ENCODE data around the gene WNT7A.

Gene WNT7A

DNA sequence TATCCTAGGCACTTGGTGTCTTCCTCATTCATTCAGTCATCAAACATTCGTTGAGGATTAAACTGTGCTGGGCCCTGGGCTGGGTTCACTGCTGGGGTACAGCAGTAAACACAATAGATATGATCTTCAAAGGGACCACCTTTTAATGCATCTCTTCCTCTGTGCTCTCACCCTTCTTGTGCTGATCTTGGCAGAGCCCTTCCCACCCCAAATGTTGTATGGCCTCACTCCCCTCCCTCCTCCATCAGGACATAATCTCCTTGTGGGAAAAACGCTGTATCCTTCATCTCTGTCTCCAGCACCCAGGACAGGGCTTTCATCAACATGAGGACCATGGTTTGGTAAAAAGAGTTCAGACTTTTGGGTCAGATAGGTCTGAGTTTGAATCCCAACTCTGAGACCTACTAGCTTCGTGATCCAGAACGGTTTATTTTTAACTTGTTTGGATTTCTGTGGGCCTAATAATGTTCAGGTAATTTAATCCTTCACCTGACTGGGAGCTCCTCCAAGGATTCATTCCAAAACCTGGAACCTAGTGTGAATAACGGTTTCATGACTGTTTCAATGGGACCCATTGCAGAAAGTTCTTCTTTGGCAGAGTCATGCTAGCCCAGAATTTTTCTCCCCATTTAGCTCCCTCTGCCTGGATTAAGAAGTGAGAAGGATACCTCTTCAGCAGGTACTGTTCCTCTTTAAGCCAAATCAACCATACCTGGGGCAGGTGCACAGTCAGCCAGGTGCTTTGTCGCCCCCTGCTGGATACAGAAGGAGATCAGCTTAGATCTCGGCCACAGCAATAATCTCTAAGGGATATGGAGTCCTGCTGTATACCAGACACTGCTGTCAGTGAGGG is 5.2 kb upstream of the WNT7A start:
- DNase-seq: peak; percentile 69 to 83

DNA sequence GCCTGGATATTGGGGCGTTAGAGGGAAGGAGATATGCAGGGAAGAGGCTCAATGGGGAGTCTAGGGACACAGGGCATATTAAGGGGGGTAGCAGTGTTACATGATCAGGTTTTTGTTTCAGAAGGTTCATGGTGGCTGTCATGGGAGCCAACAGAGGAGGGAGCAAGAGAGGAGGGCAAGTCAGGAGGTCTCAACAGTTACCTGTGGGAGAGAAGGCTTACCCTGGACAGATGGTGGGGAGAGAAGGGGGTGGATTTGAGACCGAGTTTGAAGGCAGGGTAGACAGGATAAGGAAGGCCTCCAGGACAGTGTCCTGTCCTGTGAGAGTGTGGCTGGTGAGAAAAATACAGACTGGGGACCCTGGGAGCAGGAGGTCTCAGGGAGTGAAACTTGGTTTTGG is 3.8 kb upstream of the WNT7A start:
- no peak for DNase-seq

DNA sequence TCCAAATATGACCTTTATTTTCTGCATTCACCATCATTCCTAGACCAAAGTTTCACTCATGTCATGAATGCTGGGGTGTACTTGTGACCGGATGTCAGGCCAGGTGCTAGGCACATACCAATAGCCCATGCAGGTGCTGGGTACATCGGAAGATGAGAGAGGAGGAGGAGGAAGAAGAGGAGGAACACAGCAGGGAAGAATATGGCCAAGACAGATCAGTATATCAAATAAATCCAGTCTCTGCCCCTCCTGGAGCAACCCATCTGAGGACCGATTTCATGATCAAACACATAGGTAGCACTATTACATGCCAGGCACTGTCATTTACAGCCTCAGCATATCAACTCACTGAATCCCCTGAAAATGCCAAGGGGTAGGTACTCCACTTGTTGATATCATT is 3.0 kb upstream of the WNT7A start:
- DNase-seq: no peak

DNA sequence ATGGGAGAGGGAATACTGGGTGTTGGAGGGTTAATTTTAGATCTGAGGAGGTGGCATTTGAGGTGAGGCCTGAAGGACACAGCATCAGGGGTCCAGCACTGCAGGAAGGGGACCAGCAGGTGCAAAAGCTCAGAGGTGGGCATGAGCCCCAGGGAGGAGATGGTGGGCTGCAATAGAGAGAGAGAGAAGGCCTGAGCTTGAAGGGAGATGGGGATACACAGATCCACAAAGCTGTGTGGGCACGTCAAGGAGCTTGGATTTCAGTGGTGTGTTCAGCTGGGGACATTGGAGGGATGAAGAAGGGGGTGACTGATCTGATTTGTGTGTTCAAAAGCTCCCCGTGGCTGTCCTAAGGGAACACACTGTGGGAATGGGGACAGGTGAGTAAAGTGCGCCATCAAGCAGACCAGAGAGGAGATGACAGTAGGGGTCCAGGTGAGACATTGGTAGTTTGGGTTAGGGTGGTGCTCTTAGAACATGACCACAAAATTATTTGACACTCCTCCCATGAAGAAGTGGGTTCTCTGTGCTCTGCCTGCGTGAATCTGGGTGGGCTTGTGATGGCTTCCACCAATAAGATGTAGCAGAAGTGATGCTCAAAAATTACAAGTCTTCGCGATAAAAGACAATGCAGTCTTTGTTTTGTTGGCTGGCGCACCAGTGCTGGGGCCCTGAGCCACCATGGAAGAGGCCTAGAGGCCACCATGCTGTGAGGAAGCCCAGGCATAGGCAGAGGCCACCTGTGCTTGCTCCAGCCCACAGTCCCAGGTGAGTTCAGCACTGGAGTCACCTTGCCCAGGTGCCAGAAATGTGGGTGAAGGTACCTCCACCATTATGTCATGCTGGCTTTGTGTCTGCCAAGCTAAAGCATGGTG is 1.9 kb upstream of the WNT7A start:
- no peak for DNase-seq

DNA sequence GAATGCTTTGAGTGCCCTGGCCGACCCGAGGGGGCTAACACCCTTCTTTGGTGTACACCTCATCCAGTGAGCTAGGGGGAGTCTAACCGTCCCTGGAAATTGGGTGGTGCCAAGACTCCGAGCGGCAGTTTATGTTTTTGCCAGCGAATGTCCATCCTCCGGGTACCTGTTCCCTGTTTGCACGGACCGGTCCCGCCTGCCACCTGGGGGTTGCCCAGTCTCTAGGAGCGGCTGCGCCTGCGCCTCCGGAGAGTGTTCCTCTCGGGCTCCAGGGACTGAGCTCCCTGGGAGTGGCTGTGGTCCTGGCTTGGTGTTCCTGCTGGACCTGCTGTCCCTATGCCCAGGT is 913 bp upstream of the WNT7A start:
- DNase-seq: no peak

DNA sequence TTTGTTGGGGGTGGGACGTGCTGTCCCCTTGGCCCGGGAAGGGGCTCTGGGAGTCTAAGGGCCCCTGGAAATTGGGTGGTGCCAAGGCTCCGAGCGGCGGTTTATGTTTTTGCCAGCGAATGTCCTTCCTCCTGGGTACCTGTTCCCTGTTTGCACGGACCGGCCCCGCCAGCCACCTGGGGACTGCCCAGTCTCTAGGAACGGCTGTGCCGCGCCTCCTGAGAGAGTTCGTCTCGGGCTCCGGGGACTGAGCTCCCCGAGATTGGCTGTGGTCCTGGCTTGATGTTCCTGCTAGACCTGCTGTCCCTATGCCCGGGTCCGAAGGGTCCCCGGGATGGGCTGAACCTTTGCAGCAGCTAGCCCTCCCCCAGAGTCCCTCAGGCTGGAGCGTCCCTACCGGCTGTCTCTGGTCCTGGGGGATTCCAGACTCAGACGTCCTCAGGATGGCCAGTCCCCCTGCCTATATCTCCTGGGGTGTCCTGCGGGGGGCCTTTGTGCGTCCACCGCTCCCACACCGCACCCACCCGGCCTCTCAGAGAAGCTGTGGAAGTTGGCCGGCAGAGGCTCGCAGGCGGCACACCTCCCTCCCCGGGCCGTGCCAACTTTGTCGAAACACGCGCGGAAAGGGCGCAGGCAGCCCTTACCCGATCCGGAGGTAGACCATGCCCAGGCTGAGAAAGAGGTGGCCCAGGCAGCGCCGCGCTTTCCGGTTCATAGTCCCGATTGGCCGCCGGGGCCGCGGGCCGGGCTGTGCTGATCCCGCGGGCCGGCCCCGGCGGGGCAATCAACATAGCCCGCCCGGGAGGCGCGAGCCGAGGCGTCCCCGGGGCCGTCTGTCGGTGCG is 547 bp downstream of the WNT7A start:
- no peak for DNase-seq

DNA sequence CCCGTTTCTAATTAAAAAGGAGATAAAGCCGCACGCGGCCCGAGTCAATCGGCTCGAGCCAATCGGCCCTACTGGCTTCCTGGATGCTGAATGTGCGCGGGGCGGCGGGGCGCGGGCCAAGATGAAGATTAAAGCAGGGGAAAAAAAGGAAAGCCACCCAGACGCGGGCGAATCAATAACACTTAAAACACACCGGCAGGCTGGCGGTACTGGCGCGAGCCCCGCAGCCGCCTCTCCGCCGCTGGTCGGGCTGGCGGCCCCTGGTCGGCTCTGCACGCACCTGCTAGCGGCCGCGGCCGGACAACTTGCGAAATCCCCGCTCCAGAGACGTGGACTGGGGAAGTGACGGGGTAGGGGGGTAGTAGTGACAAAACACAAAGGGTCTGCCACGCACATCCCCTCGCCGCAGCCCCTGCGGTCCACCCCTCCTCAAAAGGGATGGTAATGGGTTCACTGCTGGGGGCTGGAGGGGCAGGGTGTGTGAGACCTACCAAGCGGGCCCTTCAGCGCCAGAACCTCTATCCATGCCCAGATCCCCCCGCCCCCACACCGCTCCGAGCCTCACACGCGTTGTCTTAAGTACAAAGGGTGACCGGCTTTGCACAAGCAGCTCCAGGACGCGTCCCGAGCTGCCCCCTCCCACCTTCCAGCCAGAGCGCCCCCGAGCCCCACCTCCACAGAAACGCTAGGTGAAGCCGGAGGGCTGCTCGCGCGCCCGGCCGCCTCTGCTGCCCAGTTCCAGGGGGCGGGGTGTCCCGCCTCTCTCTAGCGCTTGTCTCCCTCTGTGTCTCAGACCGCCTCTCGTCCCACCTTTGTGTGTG is 1.4 kb downstream of the WNT7A start:
- DNase-seq: peak in 1 of 2 donors; percentile 12

DNA sequence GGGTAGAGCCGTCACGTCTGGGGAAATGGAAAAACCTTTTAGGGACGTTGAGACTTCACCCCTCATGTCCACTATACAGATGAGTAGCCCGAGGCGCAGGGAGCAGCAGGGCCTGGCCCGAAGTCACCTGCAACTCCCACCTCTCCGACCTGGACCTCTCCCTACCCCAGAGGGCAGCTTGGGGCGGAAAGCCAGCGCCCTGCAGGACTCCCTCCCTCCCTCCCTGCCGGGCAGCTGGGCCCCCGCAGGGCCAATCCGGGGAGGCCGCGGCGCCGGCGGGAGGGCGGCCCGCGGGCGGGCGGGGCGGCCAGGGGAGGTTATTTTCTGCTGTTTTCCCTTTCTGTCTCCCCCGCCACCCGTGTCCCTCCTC is 2.0 kb downstream of the WNT7A start:
- DNase-seq: no peak

DNA sequence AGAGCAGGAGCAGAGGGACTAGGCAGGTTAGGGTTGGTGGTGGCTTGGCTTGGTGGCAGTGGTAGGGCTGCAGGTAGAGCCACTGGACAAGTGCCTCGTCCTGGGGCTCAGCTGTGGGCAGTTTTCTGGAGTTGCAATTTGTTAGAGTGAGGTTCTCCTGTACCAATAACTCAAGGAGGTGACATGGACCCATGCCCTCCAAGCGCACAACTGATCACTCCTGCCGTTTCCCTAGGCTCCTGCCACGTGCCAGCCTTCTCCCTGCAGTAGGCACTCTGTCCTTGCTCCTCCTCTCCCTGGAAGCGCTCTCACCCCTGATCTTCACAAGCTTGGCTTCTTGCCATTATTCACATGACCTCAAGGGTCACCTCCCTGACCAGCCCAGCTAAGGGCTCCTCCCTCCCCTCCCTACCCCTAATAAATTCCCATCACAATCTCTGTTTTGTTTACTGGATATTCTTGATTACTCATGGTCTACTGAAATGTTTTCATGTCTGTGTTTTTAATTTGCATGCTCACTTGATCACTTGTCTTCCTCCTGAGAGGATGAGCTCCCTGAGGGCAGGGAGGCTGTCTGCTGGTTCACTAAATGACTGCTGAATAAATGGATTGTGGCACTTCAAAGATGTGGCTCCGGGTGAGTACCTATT is 3.3 kb downstream of the WNT7A start:
- DNase-seq: no peak

DNA sequence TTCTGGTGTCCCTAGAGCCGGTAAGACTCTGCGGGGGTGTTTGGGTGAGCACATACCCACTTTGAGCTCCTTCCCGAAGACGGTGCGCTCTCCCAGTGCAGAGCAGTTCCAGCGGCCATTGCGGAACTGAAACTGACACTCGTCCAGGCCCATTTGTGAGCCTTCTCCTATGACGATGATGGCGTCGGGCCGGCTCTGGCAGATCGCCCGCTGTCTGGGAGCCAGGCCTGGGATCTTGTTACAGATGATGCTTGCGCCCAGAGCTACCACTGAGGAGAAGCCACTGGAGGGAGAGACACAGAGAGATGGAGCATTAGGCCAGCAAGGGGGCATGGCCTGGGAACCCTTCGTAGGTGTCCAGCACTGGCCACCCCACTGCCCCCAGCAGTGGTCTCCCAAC is 5.0 kb downstream of the WNT7A start:
- no peak for DNase-seq

DNA sequence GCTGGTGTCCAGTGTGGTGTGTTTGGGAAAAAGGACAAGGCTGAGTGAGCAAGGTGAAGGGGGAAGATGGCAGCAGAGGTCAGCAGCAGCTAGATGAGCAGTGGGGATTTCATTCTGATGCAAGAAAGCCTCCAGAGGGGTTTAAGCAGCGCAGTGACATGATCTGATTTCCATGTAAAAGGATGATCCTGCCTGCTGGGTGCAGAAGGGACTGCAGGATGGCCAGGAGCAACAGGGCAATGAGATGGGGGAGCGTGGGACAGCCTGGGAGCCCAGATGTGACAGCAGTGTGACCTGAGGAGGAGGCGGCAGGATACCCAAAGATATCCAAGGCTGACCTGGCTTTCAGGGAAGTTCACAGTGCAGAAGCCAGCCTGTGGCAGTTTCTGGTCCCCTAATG is 6.1 kb downstream of the WNT7A start:
- DNase-seq: no peak

DNA sequence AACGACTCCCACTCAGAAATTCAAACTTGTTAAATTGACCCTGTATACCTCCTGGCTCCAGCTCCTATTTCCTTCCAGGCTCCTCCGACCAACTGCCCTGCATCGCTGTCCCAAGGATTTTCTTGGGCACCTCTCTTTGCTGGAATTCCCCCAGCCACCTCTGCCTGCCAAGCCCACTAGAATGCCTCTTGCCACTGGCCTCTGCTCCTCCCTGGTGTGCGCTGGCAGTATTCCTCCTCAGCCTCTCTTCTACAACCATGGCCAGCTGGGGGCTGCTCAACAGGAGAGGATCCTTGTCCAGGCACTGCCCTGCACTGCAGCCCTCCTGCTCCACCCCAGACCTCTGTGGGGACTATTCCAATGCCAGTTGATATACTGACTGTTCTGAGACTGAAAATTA is 7.4 kb downstream of the WNT7A start:
- DNase-seq: no peak

DNA sequence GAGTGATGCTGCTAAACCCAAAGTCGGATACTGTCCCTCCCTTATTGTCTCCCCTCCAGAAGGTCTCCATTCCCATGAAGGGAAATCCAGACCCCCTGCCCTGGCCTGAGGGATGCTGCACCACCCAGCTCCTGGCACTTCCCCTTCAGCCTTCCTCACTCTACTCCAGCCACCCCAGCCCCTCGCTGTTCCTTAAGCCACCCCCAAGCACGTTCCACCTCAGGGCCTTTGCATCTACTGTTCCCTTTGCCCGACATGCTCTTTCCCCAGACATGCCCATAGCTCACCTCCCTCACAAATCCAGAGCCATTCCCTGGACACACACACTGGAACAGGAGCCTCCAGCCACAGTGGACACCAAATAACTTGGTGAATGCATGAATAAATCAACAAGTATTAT is 8.1 kb downstream of the WNT7A start:
- no peak for DNase-seq

DNA sequence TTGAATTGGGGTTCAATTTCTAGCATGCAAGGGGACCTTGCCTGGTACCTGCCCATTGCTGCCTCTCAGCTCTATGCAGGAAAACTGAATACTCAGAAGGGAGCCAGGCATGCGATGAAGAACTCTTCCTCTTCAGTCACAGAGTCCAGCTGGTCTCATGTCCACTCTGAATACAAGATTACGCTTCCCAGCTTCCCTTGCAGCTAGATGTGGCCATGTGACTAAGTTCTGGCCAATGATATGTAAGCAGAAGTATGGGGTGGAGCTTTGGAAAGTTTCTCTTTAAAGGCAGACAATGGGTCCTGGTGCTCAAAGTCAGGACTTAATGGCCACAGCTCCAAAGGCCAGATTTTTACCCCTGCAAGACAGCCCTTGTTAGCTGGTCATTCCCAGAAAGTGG is 9.0 kb downstream of the WNT7A start:
- DNase-seq: no peak

DNA sequence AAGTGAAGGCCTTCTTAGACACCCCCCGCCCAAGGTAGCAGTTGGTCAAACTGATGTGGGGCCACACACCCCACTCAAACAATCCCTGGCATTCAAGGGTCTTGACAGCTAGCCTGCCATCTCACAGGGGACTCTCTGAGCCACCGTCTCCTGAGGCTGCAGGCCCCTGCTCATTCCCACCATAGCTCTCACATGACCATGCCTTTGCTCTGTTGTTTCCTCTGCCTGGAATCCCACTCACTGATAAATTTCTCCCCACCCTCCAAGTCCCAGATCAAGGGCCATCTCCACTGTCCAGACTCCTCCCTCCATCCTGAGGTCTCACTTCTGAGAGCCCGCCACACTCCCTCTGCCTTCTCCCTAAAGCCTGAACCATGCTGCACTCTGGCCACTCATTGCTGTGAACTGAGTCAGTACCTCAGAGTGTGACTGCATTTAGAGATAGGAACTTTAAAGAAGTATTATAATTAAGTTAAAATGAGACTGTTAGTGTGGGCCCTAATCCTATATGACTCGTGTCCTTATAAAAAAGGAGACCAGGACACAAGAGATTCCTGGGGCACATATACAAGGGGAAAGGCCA is 10.0 kb downstream of the WNT7A start:
- DNase-seq: no peak

DNA sequence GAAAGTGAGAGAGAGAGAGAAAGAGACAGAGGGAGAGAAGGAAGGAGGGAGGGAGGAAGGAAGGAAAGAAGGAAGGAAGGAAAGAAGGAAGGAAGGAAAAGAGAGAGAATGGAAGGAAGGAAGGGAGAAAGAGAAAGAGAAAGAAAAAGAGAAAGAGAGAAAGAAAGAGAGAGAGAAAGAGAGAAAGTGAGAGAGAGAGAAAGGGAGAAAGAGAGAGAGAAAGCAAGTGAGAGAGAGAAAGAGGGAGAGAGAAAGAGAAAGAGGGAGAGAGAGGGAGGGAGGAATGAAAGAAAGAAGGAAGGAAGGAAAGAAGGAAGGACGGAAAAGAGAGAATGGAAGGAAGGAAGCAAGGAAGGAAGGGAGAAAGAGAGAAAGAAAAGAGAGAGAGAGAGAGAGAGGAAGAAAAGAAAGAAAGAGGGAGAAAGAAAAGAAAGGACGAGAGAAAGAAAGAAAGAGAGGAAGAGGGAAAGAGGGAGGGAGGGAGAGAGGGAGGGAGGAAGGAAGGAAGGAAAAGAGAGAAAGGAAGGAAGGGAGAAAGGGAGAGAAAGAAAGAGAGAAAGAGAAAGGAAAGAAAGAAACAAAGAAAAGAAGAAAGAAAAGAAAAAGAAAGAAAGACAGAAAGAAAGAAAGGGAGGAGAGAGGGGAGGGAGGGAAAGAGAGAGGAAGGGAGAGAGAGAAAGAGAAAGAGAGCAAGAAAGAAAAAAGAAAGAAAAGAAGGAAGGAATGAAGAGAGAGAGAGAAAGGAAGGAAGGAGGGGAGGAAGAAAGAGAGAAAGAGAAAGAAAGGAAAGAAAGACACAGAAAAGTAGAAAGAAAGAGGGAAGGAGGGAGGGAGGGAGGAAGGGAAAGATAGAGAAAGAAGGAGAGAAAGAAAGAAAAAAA is 10.8 kb downstream of the WNT7A start:
- DNase-seq: no peak

DNA sequence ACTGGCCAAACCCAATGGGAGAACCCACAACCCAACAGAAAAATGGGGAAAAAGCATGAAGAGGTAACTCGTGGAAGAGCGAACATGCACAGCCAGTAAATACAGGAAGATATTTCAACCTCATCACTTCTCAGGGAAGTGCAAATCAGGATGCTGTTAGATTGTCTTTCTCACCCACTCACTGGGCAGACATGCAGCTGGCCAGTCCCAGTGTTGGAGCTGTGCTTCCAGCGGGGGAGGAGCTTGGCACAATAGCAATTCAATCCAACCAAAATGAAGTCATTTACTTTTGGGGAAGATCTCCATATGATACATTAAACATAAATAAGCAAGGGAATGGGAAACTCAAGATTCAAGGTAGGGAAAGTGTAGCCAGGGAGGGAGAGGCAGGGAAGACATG is 12.1 kb downstream of the WNT7A start:
- DNase-seq: no peak

DNA sequence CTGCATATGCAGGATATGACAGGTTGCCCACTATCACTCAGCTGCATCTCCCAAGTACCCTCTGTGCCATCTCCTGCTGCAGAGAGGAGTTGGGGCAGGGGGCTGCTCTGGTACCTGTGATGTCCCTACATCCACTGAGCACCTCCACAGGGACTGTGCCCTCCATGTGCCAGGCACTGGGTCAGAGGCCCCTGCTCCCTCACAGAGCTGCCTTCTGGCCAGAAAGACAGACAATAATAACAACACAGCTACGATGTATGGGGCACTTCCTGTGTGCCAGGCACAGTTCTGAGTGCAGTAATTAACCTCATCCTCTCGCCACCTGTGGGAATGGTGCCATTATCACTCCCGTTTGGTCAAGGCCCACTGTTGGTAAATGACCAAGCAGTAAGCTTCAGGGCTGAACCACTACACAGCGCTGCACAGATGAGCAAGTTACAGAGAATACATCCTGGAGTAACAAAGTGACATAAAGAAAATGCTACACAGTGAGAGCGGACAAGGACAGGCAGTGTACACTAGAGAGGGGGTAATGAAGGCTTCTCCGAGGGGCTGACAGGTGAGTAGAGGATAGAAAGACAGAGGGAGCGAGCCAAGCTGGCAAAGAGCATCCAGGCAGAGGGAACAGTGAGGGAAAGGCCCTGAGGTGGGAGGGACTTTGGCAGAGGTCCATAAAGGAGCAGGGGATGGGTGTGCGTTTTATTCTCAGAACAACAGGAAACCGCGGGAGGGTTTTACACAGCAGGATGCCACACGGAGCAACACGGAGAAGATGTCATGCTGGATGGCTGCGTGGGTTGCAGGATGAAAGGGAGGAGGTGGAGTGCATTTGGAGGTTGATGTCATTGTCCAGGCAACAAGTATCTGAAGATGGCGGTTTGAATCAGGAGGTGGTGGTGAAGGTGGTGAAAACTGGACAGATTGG is 13.6 kb downstream of the WNT7A start:
- DNase-seq: peak; percentile 74 to 79

DNA sequence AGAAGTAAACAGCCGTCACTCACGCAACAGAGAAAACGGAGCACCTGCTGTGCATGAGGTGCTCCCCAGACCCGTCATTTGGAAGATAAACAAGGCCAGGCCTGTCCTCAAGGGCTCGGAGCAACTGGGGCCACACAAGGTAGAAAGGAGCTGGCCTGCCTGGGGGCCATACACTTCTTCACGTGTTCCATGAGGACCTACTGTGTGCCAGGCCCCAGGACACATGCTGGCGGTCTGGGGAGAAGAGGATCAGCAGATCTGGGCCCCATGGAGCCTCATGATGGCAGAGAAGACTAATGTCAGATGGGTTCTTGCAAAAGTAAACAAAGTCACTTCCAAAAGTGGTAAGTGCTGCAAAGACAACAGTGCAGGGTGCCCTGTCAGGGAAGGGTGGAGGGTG is 14.3 kb downstream of the WNT7A start:
- DNase-seq: no peak
